Fibroblast of skin of left biceps (primary cell): ENCODE data around the gene MINDY3.
A peak's percentile ranks its signal among the peaks of the same experiment; 100 is the strongest.
"Not testable (repeated sequence)": the region's sequence is repeated elsewhere in the genome, so short reads cannot be mapped to it uniquely, and the experiment has no call there.

Source experiments
- DNase-seq, 2 experiments: peaks; one replicate each; pipeline ENCODE4 v3.0.0-alpha.2; 2013; ENCODE audit warnings: low read depth in 2 of 2

MINDY3 gene

GRCh38 chr10:15859906-15860691 is at the start of gene MINDY3:
TSS of gene MINDY3 (minus strand) at chr10:15860507. CDS start at chr10:15860299, 208 bp downstream.
- peak; percentile 42 for DNase-seq

DNA sequence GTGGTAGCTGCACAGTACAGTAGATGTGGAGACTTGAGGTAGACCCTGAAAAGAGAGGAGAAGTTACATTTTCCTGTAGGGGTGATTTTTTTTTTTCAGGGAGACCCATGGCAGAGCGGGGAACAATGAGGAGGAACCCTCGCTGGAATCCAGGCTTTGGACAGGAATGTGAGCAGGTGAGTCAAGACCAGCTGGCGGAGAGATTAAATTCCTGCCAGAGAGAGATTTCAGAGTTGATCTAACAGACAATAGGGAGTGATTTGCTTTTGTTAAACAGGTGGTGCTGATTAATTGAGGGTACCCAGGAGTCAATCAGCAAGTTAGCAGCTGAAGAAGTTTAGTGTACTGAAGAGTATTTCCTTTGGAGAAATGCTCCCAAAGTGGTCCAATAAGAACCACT is 41.6 kb upstream of the MINDY3 start:
- DNase-seq: no peak

DNA sequence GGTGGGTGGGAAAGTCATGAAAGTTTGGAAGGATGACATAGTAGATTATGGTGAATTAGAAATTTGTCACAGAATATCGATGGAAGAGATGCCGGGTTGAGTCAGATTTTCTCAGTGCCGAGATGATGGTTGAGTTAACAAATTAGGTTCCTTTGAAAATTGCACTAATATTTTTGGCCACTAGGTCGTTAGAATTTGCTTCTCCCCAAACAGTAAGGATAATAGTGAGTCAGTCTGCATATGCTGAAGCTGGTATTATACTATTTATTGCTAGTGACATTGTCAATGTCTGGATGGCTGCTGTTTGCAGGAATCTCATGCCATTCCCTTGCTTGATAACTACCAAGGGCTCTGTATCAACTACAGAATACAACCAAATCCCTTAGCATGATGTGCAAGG is 37.7 kb upstream of the MINDY3 start:
- DNase-seq: no peak

DNA sequence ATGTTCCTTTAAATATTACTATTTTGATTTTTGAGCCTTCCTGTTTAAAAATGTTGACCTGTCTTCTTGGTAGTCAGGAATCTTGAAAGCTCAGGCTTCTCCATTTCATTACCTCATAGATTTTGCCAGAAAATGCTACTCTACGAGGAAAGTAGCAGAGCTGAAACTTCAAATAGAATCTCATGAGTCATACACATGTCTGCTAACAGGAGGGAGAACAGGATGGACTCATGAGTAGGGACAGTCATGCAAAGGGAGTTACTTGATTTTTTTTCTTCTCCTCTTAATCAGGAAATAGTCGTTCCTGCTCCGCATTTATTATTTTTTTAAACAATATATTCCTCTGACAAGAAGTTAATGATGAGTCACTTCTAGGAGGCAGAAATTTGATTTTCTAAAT is 37.0 kb upstream of the MINDY3 start:
- DNase-seq: no peak

DNA sequence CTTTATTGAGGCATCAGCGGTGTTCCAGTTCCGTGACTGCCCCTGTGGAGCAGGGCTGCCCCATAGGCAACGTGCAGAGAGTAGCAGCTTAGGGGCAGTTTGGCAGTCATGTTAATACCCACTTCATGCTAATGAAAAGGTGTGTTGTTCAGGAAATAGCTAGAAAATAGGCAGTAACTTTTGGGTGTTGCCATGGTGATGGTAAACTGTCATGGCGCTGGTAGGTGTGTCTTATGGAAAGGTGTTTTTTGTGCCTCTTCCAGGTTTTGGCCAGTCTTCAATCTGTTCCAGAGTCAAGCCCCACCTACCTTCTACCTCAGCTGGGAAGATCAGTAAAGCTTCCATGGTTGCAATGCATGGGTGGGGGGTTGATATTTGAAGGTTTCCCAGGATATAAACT is 36.3 kb upstream of the MINDY3 start:
- no peak for DNase-seq

DNA sequence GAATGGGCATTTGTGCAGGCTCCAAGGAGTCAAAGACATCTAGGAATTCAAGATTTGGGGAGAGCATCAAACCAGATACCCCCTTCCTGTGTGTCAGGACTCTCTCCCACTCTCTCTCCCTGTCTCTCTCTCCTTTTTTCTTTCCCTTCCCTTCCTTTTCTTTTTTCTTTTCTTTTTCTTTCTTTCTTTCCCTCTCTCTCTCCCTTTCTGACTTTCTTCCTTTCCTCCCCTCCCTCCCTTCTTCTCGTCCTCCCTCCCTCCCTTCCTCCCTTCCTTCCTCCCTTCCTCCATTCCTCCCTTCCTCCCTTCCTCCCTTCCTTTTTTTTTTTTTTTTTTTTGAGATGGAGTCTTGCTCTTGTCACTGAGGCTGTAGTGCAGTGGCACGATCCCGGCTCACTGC is 24.1 kb upstream of the MINDY3 start:
- no peak for DNase-seq

DNA sequence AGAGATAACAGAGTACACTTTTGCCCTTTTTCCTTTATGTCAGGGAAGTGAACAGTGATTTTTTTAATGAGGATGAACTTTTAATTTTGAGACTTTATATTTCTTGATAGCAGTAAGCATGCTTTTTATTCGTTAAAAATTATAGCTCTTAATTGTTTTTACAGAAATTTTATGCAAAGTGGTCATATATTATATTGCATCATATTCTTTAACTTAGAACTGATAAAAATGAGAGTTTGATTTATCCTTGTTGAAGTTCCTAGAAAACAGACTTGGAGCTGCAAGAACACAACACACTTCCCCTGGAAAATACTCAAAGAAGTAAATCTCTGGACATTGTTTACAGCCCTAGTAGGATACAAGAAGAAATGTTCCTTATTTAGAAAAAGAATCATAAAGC is 21.2 kb upstream of the MINDY3 start:
- DNase-seq: no peak

DNA sequence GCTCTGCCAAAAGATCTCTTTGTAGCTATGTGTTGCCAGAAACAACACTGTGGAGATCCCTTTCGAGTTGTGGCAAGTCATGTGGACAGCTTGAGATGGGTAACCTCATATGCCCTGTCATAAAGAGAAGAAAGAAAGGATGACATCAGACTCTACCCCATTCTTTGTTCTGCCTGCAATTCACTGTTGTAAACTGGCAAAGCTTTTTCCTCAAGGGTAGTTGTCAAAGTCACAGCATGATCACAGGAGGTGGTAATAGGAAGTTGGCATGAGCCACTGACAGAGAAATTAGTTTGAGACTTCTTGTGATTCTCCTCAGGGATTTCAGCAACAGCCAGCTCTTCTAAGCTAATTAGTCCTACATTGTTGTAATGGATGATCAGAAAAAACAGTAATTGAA is 19.4 kb upstream of the MINDY3 start:
- no peak for DNase-seq

- no peak for DNase-seq
These were observed 18.8 kb upstream of the MINDY3 start for GRCh38 chr10:15879058-15879457.

DNA sequence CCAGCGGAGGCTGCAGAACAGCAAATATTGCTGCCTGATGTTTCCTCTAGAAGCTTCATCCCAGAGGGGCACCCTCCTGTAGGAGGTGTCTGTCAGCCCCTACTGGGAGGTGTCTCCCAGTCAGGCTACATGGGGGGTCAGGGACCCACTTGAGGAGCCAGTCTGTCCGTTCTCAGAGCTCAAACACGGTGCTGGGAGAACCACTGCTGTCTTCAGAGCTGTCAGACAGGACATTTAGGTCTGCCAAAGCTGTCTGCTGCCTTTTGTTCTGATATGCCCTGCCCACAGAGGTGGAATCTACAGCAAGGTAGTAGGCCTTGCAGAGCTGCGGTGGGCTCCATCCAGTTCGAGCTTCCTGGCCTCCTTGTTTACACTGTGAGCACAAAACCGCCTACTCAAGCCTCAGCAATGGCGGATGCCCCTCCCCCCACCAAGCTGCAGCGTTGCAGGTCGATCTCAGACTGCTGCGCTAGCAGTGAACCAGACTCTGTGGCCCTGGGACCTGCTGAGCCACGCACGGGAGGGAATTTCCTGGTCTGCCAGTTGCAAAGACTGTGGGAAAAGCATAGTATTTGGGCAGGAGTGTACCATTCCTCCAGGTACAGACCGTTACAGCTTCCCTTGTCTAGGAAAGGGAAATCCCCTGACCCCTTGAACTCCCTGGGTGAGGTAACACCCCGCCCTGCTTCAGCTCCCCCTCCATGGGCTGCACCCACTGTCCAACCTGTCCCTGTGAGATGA is 17.7 kb upstream of the MINDY3 start:
- DNase-seq: no peak

GRCh38 chr10:15876274-15876673 is 16.0 kb upstream of the MINDY3 start:
- DNase-seq: not testable (repeated sequence)

DNA sequence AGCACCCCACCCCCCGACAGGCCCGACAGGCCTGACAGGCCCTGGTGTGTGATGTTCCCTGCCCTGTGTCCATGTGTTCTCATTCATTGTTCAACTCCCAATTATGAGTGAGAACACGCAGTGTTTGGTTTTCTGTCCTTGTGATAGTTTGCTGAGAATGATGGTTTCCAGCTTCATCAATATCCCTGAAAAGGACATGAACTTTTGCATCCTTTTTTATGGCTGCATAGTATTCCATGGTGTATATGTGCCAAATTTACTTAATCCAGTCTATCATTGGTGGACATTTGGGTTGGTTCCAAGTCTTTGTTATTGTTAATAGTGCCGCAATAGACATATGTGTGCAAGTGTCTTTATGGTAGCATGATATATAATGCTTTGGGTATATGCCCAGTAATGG is 12.3 kb upstream of the MINDY3 start:
- DNase-seq: not testable (repeated sequence)

DNA sequence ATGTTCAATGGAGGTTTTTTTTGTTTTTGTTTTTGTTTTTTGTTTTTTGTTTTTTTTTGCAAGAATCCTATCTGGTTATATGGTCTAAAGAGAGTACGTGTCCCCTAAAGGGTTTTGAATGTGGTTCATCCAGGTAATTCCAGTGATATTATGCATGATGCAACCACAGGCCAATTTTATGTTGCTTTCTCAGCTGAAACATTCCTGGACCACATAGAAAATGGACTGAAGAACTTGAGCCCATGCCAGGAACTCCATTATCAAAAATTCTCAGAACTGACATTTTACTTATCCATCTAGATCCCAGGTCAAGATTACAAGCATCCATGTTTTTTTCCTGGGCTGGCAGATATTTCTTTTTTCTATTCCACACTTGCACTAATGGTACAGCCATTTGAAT is 11.5 kb upstream of the MINDY3 start:
- DNase-seq: no peak

GRCh38 chr10:15869935-15870334 is 9.6 kb upstream of the MINDY3 start:
- no peak for DNase-seq

GRCh38 chr10:15868006-15868405 is 7.7 kb upstream of the MINDY3 start:
- no peak for DNase-seq

DNA sequence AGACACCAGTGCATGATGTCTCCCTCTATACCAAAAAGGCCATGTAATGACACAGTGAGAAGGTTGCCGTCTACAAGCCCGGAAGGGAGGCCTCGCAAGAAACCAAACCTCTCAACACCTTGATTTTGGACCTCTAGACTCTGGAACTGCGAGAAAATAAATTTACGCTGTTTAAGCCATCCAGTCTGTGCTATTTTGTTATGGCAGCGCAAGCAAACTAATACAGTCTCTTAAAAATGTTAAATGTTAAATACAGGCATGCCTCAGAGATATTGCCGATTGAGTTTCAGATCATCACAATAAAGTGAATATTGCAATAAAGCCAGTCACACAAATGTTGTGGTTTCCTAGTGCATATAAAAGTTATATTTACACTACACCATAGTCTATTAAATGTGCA is 5.0 kb upstream of the MINDY3 start:
- no peak for DNase-seq

GRCh38 chr10:15864419-15864818 is 4.1 kb upstream of the MINDY3 start:
- DNase-seq: no peak

DNA sequence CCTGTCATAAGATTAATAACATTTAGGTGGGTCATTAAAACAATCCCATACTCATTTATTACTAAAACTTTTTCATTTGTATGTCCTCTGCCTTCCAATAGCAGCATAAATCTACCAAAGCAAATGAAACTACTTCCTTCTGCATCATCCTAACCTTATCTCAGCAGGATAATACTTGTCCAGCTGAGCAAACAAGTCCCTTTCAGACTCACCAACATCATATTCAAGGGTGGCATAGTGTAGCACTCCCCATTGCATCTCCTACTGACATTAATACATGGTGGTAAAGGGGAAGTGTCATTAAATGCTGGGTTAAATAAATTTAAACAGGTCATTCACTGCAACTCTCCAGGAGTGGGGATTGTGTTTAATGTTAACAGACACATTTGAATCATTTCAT is 3.4 kb upstream of the MINDY3 start:
- no peak for DNase-seq

- DNase-seq: no peak
These were observed 3.0 kb upstream of the MINDY3 start for GRCh38 chr10:15863323-15863722.

GRCh38 chr10:15860692-15861201 is 440 bp upstream of the MINDY3 start:
- no peak for DNase-seq

DNA sequence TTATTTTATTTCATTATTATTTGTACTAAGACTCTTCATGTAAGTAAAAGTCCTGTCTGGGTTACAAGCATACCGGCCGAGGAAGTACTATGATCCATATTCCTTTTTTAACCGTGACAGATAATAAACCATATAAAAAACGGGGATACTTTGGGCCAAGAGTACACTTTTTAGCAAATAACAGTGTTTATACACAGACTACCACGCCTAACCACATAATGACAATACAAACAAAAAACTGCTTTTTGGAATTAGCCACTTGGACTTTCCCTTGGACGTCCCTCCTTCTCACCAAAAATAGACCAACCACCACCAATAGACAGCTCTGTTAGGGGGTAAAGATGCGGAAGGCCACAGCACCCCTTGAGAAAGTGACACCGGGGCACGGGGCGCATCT is 800 bp downstream of the MINDY3 start:
- DNase-seq: no peak

DNA sequence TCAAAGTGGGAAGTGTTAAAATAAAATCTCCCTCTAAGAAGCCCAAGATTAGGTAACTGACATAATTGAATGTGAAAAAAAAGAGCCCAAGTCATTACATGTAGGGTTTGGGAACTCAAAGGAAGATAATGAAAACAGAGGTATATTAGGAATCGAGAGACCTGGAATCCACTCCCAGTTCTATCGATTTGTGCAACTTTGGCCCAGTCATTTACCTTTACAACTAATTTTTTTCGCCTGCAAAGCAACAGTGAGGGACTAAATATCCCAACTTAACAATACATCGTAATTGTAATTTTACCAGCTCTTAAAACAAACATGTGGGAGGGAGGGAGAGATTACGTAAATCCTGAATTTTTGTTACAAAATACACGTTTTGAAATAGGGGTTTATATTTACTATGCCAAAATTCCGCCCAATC is 1.4 kb downstream of the MINDY3 start:
- no peak for DNase-seq

DNA sequence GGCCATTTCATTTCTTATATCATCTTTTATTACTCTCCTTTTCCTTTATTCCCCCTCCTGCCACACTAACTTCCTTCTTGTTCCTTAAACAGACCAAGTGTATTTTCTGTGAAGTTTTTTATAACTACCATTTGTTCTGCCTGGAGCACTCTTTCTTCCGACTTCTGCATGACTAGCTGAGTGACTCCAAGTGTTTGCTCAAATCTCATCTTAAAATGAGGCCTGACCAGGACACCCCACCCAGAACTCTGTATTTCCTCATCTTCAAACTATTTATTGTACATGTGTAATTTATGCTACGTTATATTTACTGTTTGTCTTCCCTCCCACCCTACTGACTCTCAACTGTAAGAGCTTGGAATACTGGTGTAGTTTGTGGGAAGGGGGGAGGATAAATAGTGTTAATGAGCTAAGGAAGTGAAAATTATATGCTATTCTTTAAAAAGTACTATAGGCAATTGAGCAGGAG is 3.2 kb downstream of the MINDY3 start:
- no peak for DNase-seq
